Measurements from ENCODE around the gene LMTK3.
A peak's percentile ranks its signal among the peaks of the same experiment; 100 is the strongest.

The LMTK3 gene

GRCh38 chr19:48461982-48462655 lies 49.5 kb downstream of the LMTK3 start:
- no peak overlapping the region for H3K9ac ChIP-seq (ENCODE audit: low read length in 5 of 5)
- H3K4me3 ChIP-seq (ENCODE audit: low read depth in 1 of 5, low read length in 5 of 5) = no peak overlapping the region
- no peak overlapping the region for H3K27ac ChIP-seq (ENCODE audit: low read depth, low read length)
- peaks cover 0 to 2% (median 0%) of the 10 kb centered on the region in 5 donors for H3K27me3 ChIP-seq (ENCODE audit: control insufficient read depth in 5 of 5, insufficient read depth in 4 of 5, low read length in 5 of 5)
- H3K4me1 ChIP-seq (ENCODE audit: control insufficient read depth in 5 of 5, insufficient read depth in 5 of 5, low read length in 5 of 5) = no peaks in the 10 kb centered on the region
- H3K36me3 ChIP-seq (ENCODE audit: control insufficient read depth in 5 of 5, insufficient read depth in 5 of 5, low read length in 5 of 5) = peaks cover 0 to 4% (median under 1%) of the 10 kb centered on the region in 5 donors
- H3K9me3 ChIP-seq (ENCODE audit: control insufficient read depth in 5 of 5, low read length in 5 of 5) = no peaks in the 10 kb centered on the region

DNA sequence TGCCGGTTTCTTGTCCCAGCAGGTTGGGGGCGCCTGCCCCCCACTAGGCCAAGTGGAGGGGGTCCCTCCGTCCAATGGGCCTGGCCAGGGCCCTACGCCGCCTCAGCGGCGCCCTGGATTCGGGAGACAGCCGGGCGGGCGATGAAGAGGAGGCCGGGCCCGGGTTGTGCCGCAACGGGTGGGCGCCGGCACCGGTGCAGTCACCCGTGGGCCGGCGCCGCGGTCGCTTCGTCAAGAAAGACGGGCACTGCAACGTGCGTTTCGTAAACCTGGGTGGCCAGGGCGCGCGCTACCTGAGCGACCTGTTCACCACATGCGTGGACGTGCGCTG lies 50.0 kb downstream of the LMTK3 start:
- no peak overlapping the region for H3K9ac ChIP-seq (ENCODE audit: low read length in 5 of 5)
- no peak overlapping the region for H3K27ac ChIP-seq (ENCODE audit: low read depth, low read length)
- H3K4me3 ChIP-seq (ENCODE audit: low read depth in 1 of 5, low read length in 5 of 5) = no peak overlapping the region
- no peaks in the 10 kb centered on the region for H3K4me1 ChIP-seq (ENCODE audit: control insufficient read depth in 5 of 5, insufficient read depth in 5 of 5, low read length in 5 of 5)
- peaks cover 0 to 6% (median 3%) of the 10 kb centered on the region in 5 donors for H3K36me3 ChIP-seq (ENCODE audit: control insufficient read depth in 5 of 5, insufficient read depth in 5 of 5, low read length in 5 of 5)
- no peaks in the 10 kb centered on the region for H3K27me3 ChIP-seq (ENCODE audit: control insufficient read depth in 5 of 5, insufficient read depth in 4 of 5, low read length in 5 of 5)
- H3K9me3 ChIP-seq (ENCODE audit: control insufficient read depth in 5 of 5, low read length in 5 of 5) = no peaks in the 10 kb centered on the region

DNA sequence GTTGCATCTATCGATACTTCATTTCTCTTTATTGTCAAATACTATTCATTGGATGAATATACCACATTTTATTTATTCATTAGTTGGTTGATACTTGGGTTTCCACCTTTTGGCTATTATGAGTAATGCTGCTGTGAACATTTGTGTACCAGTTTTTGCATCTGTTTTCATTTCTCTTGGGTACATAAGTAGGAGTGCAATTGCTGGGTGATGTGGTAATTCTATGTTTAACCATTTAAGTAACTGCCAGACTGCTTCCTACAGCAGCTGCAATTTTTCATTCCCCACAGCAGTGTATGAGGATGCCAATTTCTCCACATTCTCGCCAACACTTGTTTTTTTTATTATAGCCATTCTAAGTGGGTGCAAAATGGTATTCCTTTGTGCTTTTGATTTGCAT lies 53.6 kb downstream of the LMTK3 start:
- peaks cover 0 to 37% (median 27%) of the 10 kb centered on the region in 5 donors for H3K36me3 ChIP-seq (ENCODE audit: control insufficient read depth in 5 of 5, insufficient read depth in 5 of 5, low read length in 5 of 5)
- H3K27me3 ChIP-seq (ENCODE audit: control insufficient read depth in 5 of 5, insufficient read depth in 4 of 5, low read length in 5 of 5) = no peaks in the 10 kb centered on the region
- no peaks in the 10 kb centered on the region for H3K9me3 ChIP-seq (ENCODE audit: control insufficient read depth in 5 of 5, low read length in 5 of 5)
- no peaks in the 10 kb centered on the region for H3K4me1 ChIP-seq (ENCODE audit: control insufficient read depth in 5 of 5, insufficient read depth in 5 of 5, low read length in 5 of 5)
- no peak overlapping the region for H3K4me3 ChIP-seq (ENCODE audit: low read depth in 1 of 5, low read length in 5 of 5)
- H3K9ac ChIP-seq (ENCODE audit: low read length in 5 of 5) = no peak overlapping the region
- H3K27ac ChIP-seq (ENCODE audit: low read depth, low read length) = no peak overlapping the region

GRCh38 chr19:48456864-48457263 lies 54.8 kb downstream of the LMTK3 start:
- no peaks in the 10 kb centered on the region for H3K27me3 ChIP-seq (ENCODE audit: control insufficient read depth in 5 of 5, insufficient read depth in 4 of 5, low read length in 5 of 5)
- no peaks in the 10 kb centered on the region for H3K4me1 ChIP-seq (ENCODE audit: control insufficient read depth in 5 of 5, insufficient read depth in 5 of 5, low read length in 5 of 5)
- peaks cover 0 to 44% (median 35%) of the 10 kb centered on the region in 5 donors for H3K36me3 ChIP-seq (ENCODE audit: control insufficient read depth in 5 of 5, insufficient read depth in 5 of 5, low read length in 5 of 5)
- H3K4me3 ChIP-seq (ENCODE audit: low read depth in 1 of 5, low read length in 5 of 5) = no peak overlapping the region
- H3K27ac ChIP-seq (ENCODE audit: low read depth, low read length) = no peak overlapping the region
- no peak overlapping the region for H3K9ac ChIP-seq (ENCODE audit: low read length in 5 of 5)
- no peaks in the 10 kb centered on the region for H3K9me3 ChIP-seq (ENCODE audit: control insufficient read depth in 5 of 5, low read length in 5 of 5)

GRCh38 chr19:48455908-48456562 lies 55.6 kb downstream of the LMTK3 start:
- Histone ChIP-seq H3K4me3 (ENCODE audit: low read depth in 1 of 5, low read length in 5 of 5) (no peak overlapping the region), H3K9me3 (ENCODE audit: control insufficient read depth in 5 of 5, low read length in 5 of 5) (no peaks in the 10 kb centered on the region), H3K27ac (ENCODE audit: low read depth, low read length) (no peak overlapping the region), H3K9ac (ENCODE audit: low read length in 5 of 5) (no peak overlapping the region), H3K4me1 (ENCODE audit: control insufficient read depth in 5 of 5, insufficient read depth in 5 of 5, low read length in 5 of 5) (no peaks in the 10 kb centered on the region), H3K27me3 (ENCODE audit: control insufficient read depth in 5 of 5, insufficient read depth in 4 of 5, low read length in 5 of 5) (no peaks in the 10 kb centered on the region), H3K36me3 (ENCODE audit: control insufficient read depth in 5 of 5, insufficient read depth in 5 of 5, low read length in 5 of 5) (peaks cover 0 to 52% (median 43%) of the 10 kb centered on the region in 5 donors)

GRCh38 chr19:48455171-48455907 lies 56.3 kb downstream of the LMTK3 start, which contains the start of gene KCNJ14:
KCNJ14 (plus strand) TSS chr19:48455574; CDS start chr19:48461725, 6,151 bp downstream.
- peak within 1 kb of the TSS in 1 of 5 donors; percentile 15 for H3K9ac ChIP-seq (ENCODE audit: low read length in 5 of 5)
- no peak within 1 kb of the TSS for H3K4me3 ChIP-seq (ENCODE audit: low read depth in 1 of 5, low read length in 5 of 5)
- H3K27ac ChIP-seq (ENCODE audit: low read depth, low read length) = no peak within 1 kb of the TSS
- H3K4me1 ChIP-seq (ENCODE audit: control insufficient read depth in 5 of 5, insufficient read depth in 5 of 5, low read length in 5 of 5) = no peaks in the 10 kb centered on the region
- no peaks in the 10 kb centered on the region for H3K27me3 ChIP-seq (ENCODE audit: control insufficient read depth in 5 of 5, insufficient read depth in 4 of 5, low read length in 5 of 5)
- peaks cover 0 to 59% (median 50%) of the 10 kb centered on the region in 5 donors for H3K36me3 ChIP-seq (ENCODE audit: control insufficient read depth in 5 of 5, insufficient read depth in 5 of 5, low read length in 5 of 5)
- no peaks in the 10 kb centered on the region for H3K9me3 ChIP-seq (ENCODE audit: control insufficient read depth in 5 of 5, low read length in 5 of 5)

DNA sequence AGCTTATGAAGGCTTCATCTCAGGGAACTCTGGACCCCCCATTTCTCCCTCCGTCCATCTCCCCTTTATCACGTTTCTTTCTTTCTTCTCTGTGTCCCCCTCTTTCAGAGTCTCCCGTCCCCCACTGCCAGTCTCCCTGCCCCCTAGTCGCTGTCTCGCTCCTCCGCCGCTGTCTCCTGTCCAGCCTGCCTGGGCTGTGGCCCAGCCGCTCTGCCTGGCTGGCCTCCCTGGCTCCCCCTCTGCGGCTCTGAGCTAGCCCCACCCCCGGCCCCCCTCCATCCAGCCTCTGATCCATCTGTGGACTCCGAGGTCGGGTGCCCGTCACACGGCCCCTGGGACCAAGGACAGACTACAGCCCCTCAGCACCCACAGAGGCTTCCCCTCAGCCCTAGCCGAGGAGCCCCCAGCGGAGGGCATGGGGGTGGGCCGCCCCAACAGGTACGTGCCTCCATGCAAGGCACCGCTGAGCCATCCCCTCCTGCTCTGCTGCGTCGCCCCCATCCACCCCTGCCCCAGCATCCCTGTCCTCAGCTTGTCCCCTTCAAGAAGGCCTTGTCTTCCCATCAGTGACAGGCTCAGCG lies 57.4 kb downstream of the LMTK3 start:
- no peaks in the 10 kb centered on the region for H3K27me3 ChIP-seq (ENCODE audit: control insufficient read depth in 5 of 5, insufficient read depth in 4 of 5, low read length in 5 of 5)
- peaks cover 0 to 70% (median 61%) of the 10 kb centered on the region in 5 donors for H3K36me3 ChIP-seq (ENCODE audit: control insufficient read depth in 5 of 5, insufficient read depth in 5 of 5, low read length in 5 of 5)
- no peak overlapping the region for H3K27ac ChIP-seq (ENCODE audit: low read depth, low read length)
- no peak overlapping the region for H3K9ac ChIP-seq (ENCODE audit: low read length in 5 of 5)
- no peaks in the 10 kb centered on the region for H3K4me1 ChIP-seq (ENCODE audit: control insufficient read depth in 5 of 5, insufficient read depth in 5 of 5, low read length in 5 of 5)
- H3K9me3 ChIP-seq (ENCODE audit: control insufficient read depth in 5 of 5, low read length in 5 of 5) = no peaks in the 10 kb centered on the region
- no peak overlapping the region for H3K4me3 ChIP-seq (ENCODE audit: low read depth in 1 of 5, low read length in 5 of 5)

DNA sequence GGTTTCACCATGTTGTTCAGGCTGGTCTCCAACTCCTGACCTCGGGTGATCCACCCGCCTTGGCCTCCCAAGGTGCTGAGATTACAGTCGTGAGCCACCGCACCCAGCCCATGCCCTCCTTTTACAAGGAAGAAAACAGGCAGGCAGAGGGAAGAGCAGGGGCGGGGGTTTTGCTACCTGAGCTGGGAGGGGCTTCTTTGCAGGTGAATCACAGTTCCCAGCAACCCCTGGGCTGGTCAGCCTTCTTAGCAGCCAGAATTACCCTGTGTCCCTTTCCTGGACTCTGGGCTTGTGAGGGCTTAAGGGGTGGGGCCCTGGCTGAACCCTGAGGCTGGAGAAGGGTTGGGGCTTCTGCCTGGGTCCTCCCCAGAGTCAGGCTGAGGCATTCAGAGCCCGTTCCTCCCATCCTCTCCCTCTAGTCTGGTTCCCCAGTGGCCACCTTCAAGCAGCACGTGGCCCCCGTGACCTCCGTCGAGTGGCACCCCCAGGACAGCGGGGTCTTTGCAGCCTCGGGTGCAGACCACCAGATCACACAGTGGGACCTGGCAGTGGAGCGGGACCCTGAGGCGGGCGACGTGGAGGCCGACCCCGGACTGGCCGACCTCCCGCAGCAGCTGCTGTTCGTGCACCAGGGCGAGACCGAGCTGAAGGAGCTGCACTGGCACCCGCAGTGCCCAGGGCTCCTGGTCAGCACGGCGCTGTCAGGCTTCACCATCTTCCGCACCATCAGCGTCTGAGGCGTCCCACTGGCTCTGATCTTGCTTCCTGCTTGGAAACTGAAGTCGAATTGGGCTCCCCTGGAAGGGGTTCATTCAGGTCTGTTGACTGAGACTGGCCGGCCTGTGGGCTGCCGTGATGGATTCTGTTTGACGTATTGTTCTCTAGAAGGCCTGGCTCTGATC lies 59.1 kb downstream of the LMTK3 start:
- H3K36me3 ChIP-seq (ENCODE audit: control insufficient read depth in 5 of 5, insufficient read depth in 5 of 5, low read length in 5 of 5) = peaks cover 4 to 87% (median 73%) of the 10 kb centered on the region in 5 donors
- no peaks in the 10 kb centered on the region for H3K9me3 ChIP-seq (ENCODE audit: control insufficient read depth in 5 of 5, low read length in 5 of 5)
- no peaks in the 10 kb centered on the region for H3K27me3 ChIP-seq (ENCODE audit: control insufficient read depth in 5 of 5, insufficient read depth in 4 of 5, low read length in 5 of 5)
- H3K9ac ChIP-seq (ENCODE audit: low read length in 5 of 5) = no peak overlapping the region
- no peaks in the 10 kb centered on the region for H3K4me1 ChIP-seq (ENCODE audit: control insufficient read depth in 5 of 5, insufficient read depth in 5 of 5, low read length in 5 of 5)
- no peak overlapping the region for H3K27ac ChIP-seq (ENCODE audit: low read depth, low read length)
- no peak overlapping the region for H3K4me3 ChIP-seq (ENCODE audit: low read depth in 1 of 5, low read length in 5 of 5)

- no peaks in the 10 kb centered on the region for H3K9me3 ChIP-seq (ENCODE audit: control insufficient read depth in 5 of 5, low read length in 5 of 5)
- H3K9ac ChIP-seq (ENCODE audit: low read length in 5 of 5) = no peak overlapping the region
- H3K27me3 ChIP-seq (ENCODE audit: control insufficient read depth in 5 of 5, insufficient read depth in 4 of 5, low read length in 5 of 5) = no peaks in the 10 kb centered on the region
- H3K36me3 ChIP-seq (ENCODE audit: control insufficient read depth in 5 of 5, insufficient read depth in 5 of 5, low read length in 5 of 5) = peaks cover 4 to 89% (median 76%) of the 10 kb centered on the region in 5 donors
- H3K27ac ChIP-seq (ENCODE audit: low read depth, low read length) = no peak overlapping the region
- H3K4me3 ChIP-seq (ENCODE audit: low read depth in 1 of 5, low read length in 5 of 5) = no peak overlapping the region
- peaks cover under 1 to 2% (median 1%) of the 10 kb centered on the region in 5 donors for H3K4me1 ChIP-seq (ENCODE audit: control insufficient read depth in 5 of 5, insufficient read depth in 5 of 5, low read length in 5 of 5)
Measured at GRCh38 chr19:48451624-48452023, 60.0 kb downstream of the LMTK3 start.

All from subcutaneous abdominal adipose tissue (tissue), 5 donors.